BLaER1 treated with 17β-estradiol and CSF1 and Interleukin-3, amounts not matched to agents 10 nM and 100 nM (cell line): ENCODE results near the gene STAT5A.
"Not testable (repeated sequence)": the region's sequence is repeated elsewhere in the genome, so short reads cannot be mapped to it uniquely, and the experiment has no call there.

Experiments used
- H3K27ac ChIP-seq, 11 experiments: shearing (Covaris generic); formaldehyde crosslinking; 2 replicates each; pipeline ENCODE4 v1.8.1; 2022
- H3K27me3 ChIP-seq, 11 experiments: shearing (Covaris generic); formaldehyde crosslinking; 2 replicates each; pipeline ENCODE4 v1.8.1; 2022
- H3K36me3 ChIP-seq, 11 experiments: shearing (Covaris generic); formaldehyde crosslinking; 2 replicates each; pipeline ENCODE4 v1.8.1; 2022
- H3K4me1 ChIP-seq, 10 experiments: shearing (Covaris generic); formaldehyde crosslinking; 2 replicates each; pipeline ENCODE4 v1.8.1; 2022
- H3K4me2 ChIP-seq, 11 experiments: shearing (Covaris generic); formaldehyde crosslinking; 2 replicates each; pipeline ENCODE4 v1.8.1; 2022
- H3K4me3 ChIP-seq, 10 experiments: shearing (Covaris generic); formaldehyde crosslinking; 2 replicates each; pipeline ENCODE4 v1.8.1; 2022
- H3K9ac ChIP-seq, 11 experiments: shearing (Covaris generic); formaldehyde crosslinking; 2 replicates each; pipeline ENCODE4 v1.8.1; 2022
- H3K9me3 ChIP-seq, 11 experiments: shearing (Covaris generic); formaldehyde crosslinking; replicated peaks in 1 of 11; 2 replicates each; pipeline ENCODE4 v1.8.1; 2022
- H4K20me1 ChIP-seq, 11 experiments: shearing (Covaris generic); formaldehyde crosslinking; 2 replicates each; pipeline ENCODE4 v1.8.1; 2022
- Cebpa-rat ChIP-seq, 11 experiments: shearing (Covaris generic); IDR thresholded peaks; 2 replicates each; pipeline ENCODE4 v1.8.1; 2022

STAT5A gene

GRCh38 chr17:42317266-42317845, 29.1 kb downstream of the STAT5A start:
- Histone ChIP-seq H4K20me1 (peaks cover 0 to 47% (median 4%) of the 10 kb centered on the region in 11 experiments; a peak in 7 of 22 replicates), H3K4me2 (no peak overlapping the region), H3K9me3 (no peaks in the 10 kb centered on the region), H3K36me3 (peaks cover 12 to 74% (median 54%) of the 10 kb centered on the region in 11 experiments; a peak in 21 of 22 replicates), H3K27ac (no peak overlapping the region), H3K4me3 (no peak overlapping the region), H3K4me1 (peaks cover 49 to 79% (median 60%) of the 10 kb centered on the region in 10 experiments), H3K9ac (no peak overlapping the region), H3K27me3 (no peaks in the 10 kb centered on the region; a peak in 1 of 22 replicates)
- TF ChIP-seq Cebpa-rat (IDR thresholded peaks at IDR 0.05), result no peak

GRCh38 chr17:42317967-42318366, 29.7 kb downstream of the STAT5A start:
- H3K4me3 ChIP-seq, H3K27ac ChIP-seq, H3K27me3 ChIP-seq, H3K9me3 ChIP-seq, H3K9ac ChIP-seq, H3K4me2 ChIP-seq: not testable (repeated sequence)
- H4K20me1 ChIP-seq, result peaks cover 0 to 45% (median 4%) of the 10 kb centered on the region in 11 experiments; a peak in 10 of 22 replicates
- peaks cover 12 to 80% (median 58%) of the 10 kb centered on the region in 11 experiments; a peak in 21 of 22 replicates for H3K36me3 ChIP-seq
- H3K4me1 ChIP-seq, result peaks cover 43 to 72% (median 56%) of the 10 kb centered on the region in 10 experiments

GRCh38 chr17:42321555-42321954, 33.3 kb downstream of the STAT5A start:
- Histone ChIP-seq H3K27me3 (no peaks in the 10 kb centered on the region), H3K27ac (no peak overlapping the region), H3K9ac (peak overlapping the region in 2 of 11 experiments; percentile 7 to 10; a peak in 1 of 22 replicates), H3K9me3 (no peaks in the 10 kb centered on the region), H3K36me3 (peaks cover 24 to 97% (median 71%) of the 10 kb centered on the region in 11 experiments), H4K20me1 (peaks cover 0 to 57% (median 4%) of the 10 kb centered on the region in 11 experiments; a peak in 8 of 22 replicates), H3K4me2 (no peak overlapping the region), H3K4me1 (peaks cover 20 to 37% (median 28%) of the 10 kb centered on the region in 10 experiments), H3K4me3 (no peak overlapping the region)
- no peak for TF ChIP-seq Cebpa-rat (IDR thresholded peaks at IDR 0.05)

- no peak overlapping the region for H3K4me3 ChIP-seq
- H3K4me2 ChIP-seq, result no peak overlapping the region
- no peak for TF ChIP-seq Cebpa-rat (IDR thresholded peaks at IDR 0.05)
- H3K27ac ChIP-seq, result no peak overlapping the region
- no peaks in the 10 kb centered on the region for H3K27me3 ChIP-seq
- H3K9ac ChIP-seq, result no peak overlapping the region
- no peaks in the 10 kb centered on the region for H3K9me3 ChIP-seq
- H4K20me1 ChIP-seq, result peaks cover 0 to 49% (median 4%) of the 10 kb centered on the region in 11 experiments; a peak in 8 of 22 replicates
- peaks cover 24 to 97% (median 71%) of the 10 kb centered on the region in 11 experiments for H3K36me3 ChIP-seq
- H3K4me1 ChIP-seq, result peaks cover 20 to 30% (median 26%) of the 10 kb centered on the region in 10 experiments
These were observed 34.3 kb downstream of the STAT5A start for GRCh38 chr17:42322382-42323267.

GRCh38 chr17:42323268-42323773, 35.0 kb downstream of the STAT5A start:
- Histone ChIP-seq H3K9ac (no peak overlapping the region), H3K9me3 (no peaks in the 10 kb centered on the region), H4K20me1 (peaks cover 0 to 49% (median 4%) of the 10 kb centered on the region in 11 experiments; a peak in 8 of 22 replicates), H3K4me1 (peaks cover 20 to 30% (median 26%) of the 10 kb centered on the region in 10 experiments), H3K27me3 (no peaks in the 10 kb centered on the region), H3K4me2 (no peak overlapping the region), H3K4me3 (no peak overlapping the region), H3K36me3 (peaks cover 25 to 97% (median 71%) of the 10 kb centered on the region in 11 experiments), H3K27ac (no peak overlapping the region)
- no peak for TF ChIP-seq Cebpa-rat (IDR thresholded peaks at IDR 0.05)

- Histone ChIP-seq H3K27me3 (no peaks in the 10 kb centered on the region), H3K36me3 (peaks cover 32 to 97% (median 82%) of the 10 kb centered on the region in 11 experiments), H4K20me1 (peaks cover 0 to 56% (median 4%) of the 10 kb centered on the region in 11 experiments; a peak in 8 of 22 replicates), H3K4me1 (peaks cover 8 to 17% (median 12%) of the 10 kb centered on the region in 10 experiments), H3K4me2 (no peak overlapping the region), H3K4me3 (no peak overlapping the region), H3K9me3 (no peaks in the 10 kb centered on the region), H3K9ac (no peak overlapping the region), H3K27ac (no peak overlapping the region)
- TF ChIP-seq Cebpa-rat (IDR thresholded peaks at IDR 0.05), result no peak
These were observed 36.7 kb downstream of the STAT5A start for GRCh38 chr17:42325026-42325425.

GRCh38 chr17:42329025-42329976, 41.0 kb downstream of the STAT5A start:
- H3K27ac ChIP-seq, result no peak overlapping the region
- no peak overlapping the region for H3K9ac ChIP-seq
- no peak overlapping the region for H3K4me2 ChIP-seq
- no peaks in the 10 kb centered on the region for H3K4me1 ChIP-seq
- TF ChIP-seq Cebpa-rat (IDR thresholded peaks at IDR 0.05), result no peak
- peaks cover 56 to 98% (median 91%) of the 10 kb centered on the region in 11 experiments for H3K36me3 ChIP-seq
- no peaks in the 10 kb centered on the region for H3K27me3 ChIP-seq
- no peaks in the 10 kb centered on the region for H3K9me3 ChIP-seq
- peaks cover 0 to 44% (median 0%) of the 10 kb centered on the region in 11 experiments; a peak in 5 of 22 replicates for H4K20me1 ChIP-seq
- H3K4me3 ChIP-seq, result no peak overlapping the region

GRCh38 chr17:42333053-42333452, 44.8 kb downstream of the STAT5A start:
- Histone ChIP-seq H3K4me1 (no peaks in the 10 kb centered on the region), H3K4me2 (no peak overlapping the region), H3K9me3 (no peaks in the 10 kb centered on the region), H3K27ac (no peak overlapping the region), H3K36me3 (peaks cover 79 to 97% (median 92%) of the 10 kb centered on the region in 11 experiments), H4K20me1 (peaks cover 0 to 56% (median 0%) of the 10 kb centered on the region in 11 experiments; a peak in 6 of 22 replicates), H3K9ac (no peak overlapping the region), H3K4me3 (no peak overlapping the region), H3K27me3 (no peaks in the 10 kb centered on the region)
- no peak for TF ChIP-seq Cebpa-rat (IDR thresholded peaks at IDR 0.05)
